ENCODE measurements around the gene RAB40B. TPM values are rescaled to one million over a fixed set of nuclear protein-coding genes. Genes with fewer than 3 reads are reported as not detected.

RAB40B gene
- total RNA-seq, 1 experiment from 2014 or later, result 3.2 TPM

GRCh38 chr17:82605939-82606600, 92.4 kb downstream of the RAB40B start:
- BruUV-seq (replicated peaks), result no TSS peak
- ChIA-PET POLR2A (ENCODE audit: low non-redundant PET) (no interaction called here), CTCF (no interaction called here)
- H3K4me3 ChIP-seq (ENCODE audit: low read depth, low read length, poor library complexity, severe bottlenecking), result no peak overlapping the region
- DNase-seq (ENCODE audit: low spot score), result no peak
- no peaks in the 10 kb centered on the region for H3K27me3 ChIP-seq (replicated peaks; ENCODE audit: insufficient read depth, low read depth, low read length, poor library complexity)
- peaks cover 5% of the 10 kb centered on the region for H3K4me1 ChIP-seq (ENCODE audit: insufficient read depth, low read length, poor library complexity, severe bottlenecking)
- no peak overlapping the region for H3K27ac ChIP-seq (ENCODE audit: low read depth, low read length, poor library complexity, severe bottlenecking)
- no peaks in the 10 kb centered on the region for H3K9me3 ChIP-seq (ENCODE audit: low read depth, low read length, poor library complexity, severe bottlenecking)
- TF ChIP-seq EZH2 (IDR thresholded peaks at IDR 0.05; ENCODE audit: borderline replicate concordance, low read depth, low read length, poor library complexity, severe bottlenecking) (no peak), CTCF (conservative IDR thresholded peaks at IDR 0.05; ENCODE audit: low read depth, low read length) (no peak)
- peaks cover 69% of the 10 kb centered on the region for H3K36me3 ChIP-seq (ENCODE audit: insufficient read depth, low read length, poor library complexity, severe bottlenecking)
- intact Hi-C loops (cut with micrococcal nuclease; ENCODE audit: unreplicated experiment), result no loop called here

Small RNAs within 50 kb of the gene (microRNA-seq; reads per million reads assigned to microRNA genes)
- not detected for gene MIR4525

Other genes starting within 250 kb of the RAB40B start
- gene CYBC1, start 247.9 kb downstream of the RAB40B start, total RNA-seq (2021), result 72.8 and 91.1 TPM in 2 replicates
- gene NARF, start 240.0 kb downstream of the RAB40B start, total RNA-seq (2021), result 74.1 and 75.7 TPM in 2 replicates
- 107 and 116 TPM in 2 replicates for gene FOXK2, start 179.0 kb downstream of the RAB40B start, total RNA-seq (2021)
- gene WDR45B, start 50.3 kb downstream of the RAB40B start, total RNA-seq (2021), result 69.9 and 73.0 TPM in 2 replicates
- 35.4 and 43.2 TPM in 2 replicates for gene FN3KRP, start 18.0 kb upstream of the RAB40B start, total RNA-seq (2021)
- 6.7 and 8.0 TPM in 2 replicates for gene FN3K, start 36.9 kb upstream of the RAB40B start, total RNA-seq (2021)
- gene TBCD, start 53.4 kb upstream of the RAB40B start, total RNA-seq (2021), result 113 and 129 TPM in 2 replicates
- gene ZNF750, start 141.3 kb upstream of the RAB40B start, total RNA-seq (2021), result not detected in 2 replicates